Kidney (tissue), 14 donors: ENCODE measurements around the gene NXPH3. TPM values are rescaled to one million over a fixed set of nuclear protein-coding genes. Genes with fewer than 3 reads are reported as not detected.
A peak's percentile ranks its signal among the peaks of the same experiment; 100 is the strongest.
"Not testable (repeated sequence)": the region's sequence is repeated elsewhere in the genome, so short reads cannot be mapped to it uniquely, and the experiment has no call there.

Experiments used
- DNase-seq, 5 donors: peaks; one replicate each; pipeline ENCODE4 v3.0.0-alpha.2; 2013 to 2020
- FAIRE-seq: peaks from 2 replicates; lab custom pipeline; 2012; peaks lifted over from hg19 to GRCh38; lab: Jason Lieb, UNC
- H3K27ac ChIP-seq, 2 donors: one replicate each; pipeline ENCODE4 v1.7.0; 2013; ENCODE audit warnings: low read depth in 2 of 2, low read length in 2 of 2, inconsistent platforms in 1 of 2
- H3K27me3 ChIP-seq: one replicate; pipeline ENCODE4 v1.7.1; 2013; ENCODE audit warnings: low read length, inconsistent platforms; ENCODE audit not compliant: control insufficient read depth, insufficient read depth
- H3K36me3 ChIP-seq, 3 donors: one replicate each; pipeline versions ENCODE4 v1.7.0 to v1.7.1; 2013; ENCODE audit warnings: low read length in 3 of 3, control low read depth in 1 of 3, inconsistent platforms in 1 of 3; ENCODE audit not compliant: insufficient read depth in 3 of 3, control insufficient read depth in 2 of 3
- H3K4me1 ChIP-seq, 3 donors: one replicate each; pipeline versions ENCODE4 v1.7.0 to v1.7.1; 2013; ENCODE audit warnings: low read length in 3 of 3, inconsistent platforms in 1 of 3, low read depth in 1 of 3; ENCODE audit not compliant: control insufficient read depth in 2 of 3, insufficient read depth in 2 of 3
- H3K4me3 ChIP-seq, 3 donors: one replicate each; pipeline versions ENCODE4 v1.7.0 to v1.8.1; 2013; ENCODE audit warnings: low read length in 3 of 3, control low read depth in 1 of 3, inconsistent platforms in 1 of 3
- H3K9ac ChIP-seq, 3 donors: one replicate each; pipeline versions ENCODE4 v1.7.0 to v1.7.1; 2013; ENCODE audit warnings: low read length in 3 of 3, control low read depth in 1 of 3, inconsistent platforms in 1 of 3
- H3K9me3 ChIP-seq, 3 donors: one replicate each; pipeline versions ENCODE4 v1.7.0 to v1.7.1; 2013; ENCODE audit warnings: low read length in 3 of 3, control low read depth in 1 of 3, inconsistent platforms in 1 of 3; ENCODE audit not compliant: control insufficient read depth in 2 of 3, insufficient read depth in 1 of 3
- intact Hi-C: fragments of 100-400 bp; cut with DNase I; formaldehyde crosslinking; loops from one replicate; pipeline ENCODE4 v1.11.1; 2022
- polyA plus RNA-seq: library from polyadenylated mRNA; stranded (reverse); fragments of 350-450 nt; fragmentation: Illumina TruSeq; extraction: RNeasy Lipid Tissue Mini Kit (QIAGEN cat#74804); gene quantifications from one replicate; pipeline ENCODE4 v1.2.3, GENCODE V29; 2014; ENCODE audit warnings: low read depth, low replicate concordance; ENCODE audit not compliant: insufficient read depth
- total RNA-seq: library from RNA; stranded (reverse); fragmentation: NEBNext Ultra II Directional; extraction: Animal tissue kit (Norgen Biotek cat#: 25700); gene quantifications from one replicate; pipeline ENCODE4 v1.2.1, GENCODE V29; 2021
- TF ChIP-seq, protein P1 (sequence below): IDR thresholded peaks from 3 replicates; pipeline ENCODE4 v1.5.1; 2012; ENCODE audit warnings: mild to moderate bottlenecking, moderate library complexity, borderline replicate concordance; ENCODE audit not compliant: insufficient read depth; ENCODE audit errors: extremely low read depth
- donor health status: control.
- donor health status: control.
- donor health status: control.
- donor health status: control.
- donor health status: control.
- donor health status: DM: yes; HTN: yes; CAD: no.
- donor health status: Normal renal cell carcinoma (clear cell type).

Gene NXPH3
- total and polyA plus RNA-seq, 2 donors from 2014 or later, result 0.98 to 1.2 TPM

DNA sequence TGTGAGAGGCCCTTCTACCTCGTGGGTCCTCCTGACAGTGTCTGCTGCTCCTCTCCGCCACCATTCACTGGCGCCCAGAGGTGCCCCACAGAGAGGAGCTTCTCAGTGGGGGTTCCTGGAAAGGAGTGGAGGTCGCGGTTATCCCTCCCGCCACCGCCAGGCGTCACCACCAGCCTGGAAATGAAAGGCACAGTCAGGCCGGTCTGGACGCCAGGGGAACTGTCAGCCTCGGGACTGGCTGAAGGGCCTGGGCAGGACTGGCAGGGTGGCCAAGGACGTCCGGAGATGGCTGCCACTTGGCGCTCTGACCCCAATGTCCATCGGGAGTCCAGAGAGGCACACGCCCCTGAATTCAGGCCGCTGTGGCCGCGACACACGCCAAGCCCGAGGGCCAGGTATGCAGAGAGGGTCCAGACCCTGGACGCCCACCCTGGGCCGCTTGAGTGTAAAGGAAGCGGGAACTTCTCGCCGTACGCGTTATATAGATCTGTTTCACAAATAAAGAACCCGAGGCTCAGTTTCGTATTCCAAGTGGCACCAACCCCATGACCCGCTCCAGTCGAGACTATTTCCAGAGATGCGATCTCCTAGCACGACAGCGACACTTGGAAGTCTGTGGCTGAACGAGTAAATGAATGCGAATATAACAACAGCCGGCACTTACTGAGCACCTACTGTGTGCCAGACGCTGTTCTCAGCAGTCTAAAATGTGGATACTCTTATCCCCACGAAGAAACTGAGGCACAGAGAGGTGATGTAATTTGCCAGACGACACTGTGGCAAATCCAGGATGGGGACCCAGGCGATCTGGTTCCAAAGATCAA is 7.6 kb upstream of the NXPH3 start:
- no peaks in the 10 kb centered on the region for H3K36me3 ChIP-seq
- H3K9me3 ChIP-seq, result no peaks in the 10 kb centered on the region
- DNase-seq, result peak; percentile 86 to 95 (median 90)
- FAIRE-seq, result no peak
- H3K27ac ChIP-seq, result peak overlapping the region in 1 of 2 donors; percentile 32
- intact Hi-C loops, result loop anchor here (10.0 kb wide), 1 partner anchor 427 kb away; the partner anchor contains the start of gene DLX3
- peaks cover 0 to 10% (median 0%) of the 10 kb centered on the region in 3 donors for H3K4me1 ChIP-seq
- TF ChIP-seq, protein P1, sequence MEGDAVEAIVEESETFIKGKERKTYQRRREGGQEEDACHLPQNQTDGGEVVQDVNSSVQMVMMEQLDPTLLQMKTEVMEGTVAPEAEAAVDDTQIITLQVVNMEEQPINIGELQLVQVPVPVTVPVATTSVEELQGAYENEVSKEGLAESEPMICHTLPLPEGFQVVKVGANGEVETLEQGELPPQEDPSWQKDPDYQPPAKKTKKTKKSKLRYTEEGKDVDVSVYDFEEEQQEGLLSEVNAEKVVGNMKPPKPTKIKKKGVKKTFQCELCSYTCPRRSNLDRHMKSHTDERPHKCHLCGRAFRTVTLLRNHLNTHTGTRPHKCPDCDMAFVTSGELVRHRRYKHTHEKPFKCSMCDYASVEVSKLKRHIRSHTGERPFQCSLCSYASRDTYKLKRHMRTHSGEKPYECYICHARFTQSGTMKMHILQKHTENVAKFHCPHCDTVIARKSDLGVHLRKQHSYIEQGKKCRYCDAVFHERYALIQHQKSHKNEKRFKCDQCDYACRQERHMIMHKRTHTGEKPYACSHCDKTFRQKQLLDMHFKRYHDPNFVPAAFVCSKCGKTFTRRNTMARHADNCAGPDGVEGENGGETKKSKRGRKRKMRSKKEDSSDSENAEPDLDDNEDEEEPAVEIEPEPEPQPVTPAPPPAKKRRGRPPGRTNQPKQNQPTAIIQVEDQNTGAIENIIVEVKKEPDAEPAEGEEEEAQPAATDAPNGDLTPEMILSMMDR, result peak; percentile 98
- no peaks in the 10 kb centered on the region for H3K27me3 ChIP-seq
- no peak overlapping the region for H3K9ac ChIP-seq
- H3K4me3 ChIP-seq, result peak overlapping the region in 1 of 3 donors; percentile 67

GRCh38 chr17:49568695-49569047 is 7.0 kb upstream of the NXPH3 start:
- intact Hi-C loops, result loop anchor here (10.0 kb wide), 1 partner anchor 426 kb away; the partner anchor contains the start of gene DLX3
- not testable (repeated sequence) for H3K27me3 ChIP-seq, H3K9me3 ChIP-seq, FAIRE-seq, H3K27ac ChIP-seq, H3K9ac ChIP-seq, H3K36me3 ChIP-seq
- Histone ChIP-seq H3K4me1 (peaks cover 0 to 10% (median 0%) of the 10 kb centered on the region in 3 donors), H3K4me3 (peak overlapping the region in 1 of 3 donors; percentile 67)
- DNase-seq, result peak in 1 of 5 donors; percentile 18

GRCh38 chr17:49570540-49571242 is 5.0 kb upstream of the NXPH3 start:
- no peaks in the 10 kb centered on the region for H3K27me3 ChIP-seq
- H3K4me3 ChIP-seq, result no peak overlapping the region
- peaks cover 0 to 10% (median 0%) of the 10 kb centered on the region in 3 donors for H3K4me1 ChIP-seq
- TF ChIP-seq, protein P1, result no peak
- intact Hi-C loops, result loop anchor here (5.0 kb wide), 1 partner anchor 122 kb away; no protein-coding TSS in a partner anchor
- DNase-seq, result peak in 1 of 5 donors; percentile 33
- no peak overlapping the region for H3K27ac ChIP-seq
- no peaks in the 10 kb centered on the region for H3K9me3 ChIP-seq
- no peak overlapping the region for H3K9ac ChIP-seq
- no peaks in the 10 kb centered on the region for H3K36me3 ChIP-seq
- no peak for FAIRE-seq

- TF ChIP-seq, protein P1, result no peak
- H3K27me3 ChIP-seq, result no peaks in the 10 kb centered on the region
- DNase-seq (peak in 1 of 5 donors; percentile 7), FAIRE-seq (no peak)
- no peak overlapping the region for H3K27ac ChIP-seq
- H3K9ac ChIP-seq, result no peak overlapping the region
- H3K4me3 ChIP-seq, result no peak overlapping the region
- no peaks in the 10 kb centered on the region for H3K36me3 ChIP-seq
- intact Hi-C loops, result loop anchor here (5.0 kb wide), 1 partner anchor 121 kb away; no protein-coding TSS in a partner anchor
- H3K9me3 ChIP-seq, result no peaks in the 10 kb centered on the region
- H3K4me1 ChIP-seq, result peaks cover 0 to 10% (median 0%) of the 10 kb centered on the region in 3 donors
Measured at GRCh38 chr17:49571283-49571682, 4.4 kb upstream of the NXPH3 start.
